ENCODE measurements around the gene PTPRN2. TPM values are rescaled to one million over a fixed set of nuclear protein-coding genes. Genes with fewer than 3 reads are reported as not detected.

PTPRN2 gene
- total RNA-seq, 1 experiment from 2014 or later: 2.1 TPM

DNA sequence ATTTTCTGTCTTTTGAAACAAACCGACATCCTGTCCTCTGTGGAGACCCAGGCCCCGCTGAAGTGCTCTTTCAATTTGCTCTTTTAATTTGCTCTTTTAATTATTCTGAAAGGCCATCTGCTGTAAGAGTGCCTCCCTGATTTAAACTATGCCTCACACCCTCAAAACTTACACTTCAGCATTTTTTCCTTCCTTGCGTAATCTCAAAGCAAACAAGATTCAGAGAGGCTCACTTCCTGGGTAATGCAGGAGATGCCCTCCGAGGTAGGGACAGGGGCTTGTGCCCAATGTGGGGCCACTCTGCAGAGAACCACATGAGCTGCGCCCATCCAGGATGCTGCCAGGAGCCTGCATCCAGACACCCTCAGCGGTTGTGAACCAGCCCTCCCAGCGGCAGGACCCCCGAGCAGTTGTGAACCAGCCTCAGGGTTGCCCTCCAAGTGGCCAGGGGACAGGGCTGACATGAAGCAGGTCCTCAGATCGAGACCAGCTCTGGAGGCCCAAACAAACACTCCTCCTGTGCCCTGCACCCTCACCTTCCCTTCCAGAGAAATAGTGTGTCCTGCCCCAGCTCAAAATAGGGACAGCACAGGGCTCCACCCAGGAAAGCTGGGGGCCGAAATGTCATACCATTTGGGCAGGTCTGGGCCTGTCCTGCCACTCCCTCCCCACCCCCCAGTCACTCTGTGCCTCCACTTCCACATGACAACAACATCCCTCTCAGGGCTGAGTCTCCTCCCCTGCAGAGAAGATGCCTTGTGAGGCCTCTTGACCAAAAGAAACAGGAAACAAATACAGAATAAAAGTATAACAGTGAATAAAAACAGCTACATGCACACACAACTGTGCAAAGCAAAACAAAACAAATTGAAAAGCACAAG, 190.4 kb downstream of the PTPRN2 start:
- Histone ChIP-seq H3K27me3 (ENCODE audit: insufficient read depth, low read length) (no peaks in the 10 kb centered on the region), H3K4me2 (ENCODE audit: low read length) (no peak overlapping the region), H2AFZ (ENCODE audit: low read depth, low read length, poor library complexity, severe bottlenecking) (no peak overlapping the region), H3K4me1 (ENCODE audit: control insufficient read depth in 1 of 2, insufficient read depth in 2 of 2, low read length in 2 of 2) (no peaks in the 10 kb centered on the region), H3K9ac (ENCODE audit: low read length) (no peak overlapping the region), H3K9me3 (ENCODE audit: control insufficient read depth in 1 of 2, insufficient read depth in 1 of 2, low read depth in 1 of 2, low read length in 2 of 2) (peaks cover 0 to 3% of the 10 kb centered on the region in 2 experiments; a peak in 1 of 4 replicates), H3K27ac (ENCODE audit: low read depth, low read length) (no peak overlapping the region), H3K9me2 (ENCODE audit: insufficient read depth) (no peaks in the 10 kb centered on the region), H3K36me3 (ENCODE audit: control insufficient read depth in 1 of 2, insufficient read depth in 2 of 2, low read length in 2 of 2) (no peaks in the 10 kb centered on the region), H3K4me3 (replicated peaks in 1 of 2; ENCODE audit: low read depth in 1 of 2, low read length in 2 of 2) (no peak overlapping the region), H4K20me1 (ENCODE audit: insufficient read depth) (no peaks in the 10 kb centered on the region), H3K79me2 (ENCODE audit: insufficient read depth, low read length) (no peaks in the 10 kb centered on the region)
- ChIA-PET RAD21 (ENCODE audit: low non-redundant PET in 1 of 2, low total read pairs in 2 of 2, uncharacterized antibody in 2 of 2, unreplicated experiment in 2 of 2) (no interaction called here), CTCF (no interaction called here), POLR2A (no interaction called here)
- ATAC-seq (no peak), DNase-seq (ENCODE audit: low read depth, low spot score) (no peak)
- no peak for TF ChIP-seq SRF (IDR thresholded peaks at IDR 0.05; ENCODE audit: low read depth)
- no peak for TF ChIP-seq ZFX (IDR thresholded peaks at IDR 0.05)
- TF ChIP-seq, protein P1, sequence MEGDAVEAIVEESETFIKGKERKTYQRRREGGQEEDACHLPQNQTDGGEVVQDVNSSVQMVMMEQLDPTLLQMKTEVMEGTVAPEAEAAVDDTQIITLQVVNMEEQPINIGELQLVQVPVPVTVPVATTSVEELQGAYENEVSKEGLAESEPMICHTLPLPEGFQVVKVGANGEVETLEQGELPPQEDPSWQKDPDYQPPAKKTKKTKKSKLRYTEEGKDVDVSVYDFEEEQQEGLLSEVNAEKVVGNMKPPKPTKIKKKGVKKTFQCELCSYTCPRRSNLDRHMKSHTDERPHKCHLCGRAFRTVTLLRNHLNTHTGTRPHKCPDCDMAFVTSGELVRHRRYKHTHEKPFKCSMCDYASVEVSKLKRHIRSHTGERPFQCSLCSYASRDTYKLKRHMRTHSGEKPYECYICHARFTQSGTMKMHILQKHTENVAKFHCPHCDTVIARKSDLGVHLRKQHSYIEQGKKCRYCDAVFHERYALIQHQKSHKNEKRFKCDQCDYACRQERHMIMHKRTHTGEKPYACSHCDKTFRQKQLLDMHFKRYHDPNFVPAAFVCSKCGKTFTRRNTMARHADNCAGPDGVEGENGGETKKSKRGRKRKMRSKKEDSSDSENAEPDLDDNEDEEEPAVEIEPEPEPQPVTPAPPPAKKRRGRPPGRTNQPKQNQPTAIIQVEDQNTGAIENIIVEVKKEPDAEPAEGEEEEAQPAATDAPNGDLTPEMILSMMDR (IDR thresholded peaks at IDR 0.05 in 2 of 3, conservative IDR thresholded peaks at IDR 0.05 in 1 of 3; ENCODE audit: borderline replicate concordance in 1 of 3, insufficient read depth in 1 of 3, low read depth in 2 of 3, low read length in 2 of 3): no peak
- no peak for TF ChIP-seq ZNF274 (IDR thresholded peaks at IDR 0.05; ENCODE audit: low read depth, low read length)
- TF ChIP-seq SP1 (IDR thresholded peaks at IDR 0.05; ENCODE audit: low read depth): no peak
- TF ChIP-seq YY1 (IDR thresholded peaks at IDR 0.05; ENCODE audit: extremely low read depth, insufficient replicate concordance, low read depth, low read length): no peak
- no peak for TF ChIP-seq POLR2AphosphoS5 (IDR thresholded peaks at IDR 0.05; ENCODE audit: low read depth, low read length)
- no peak for TF ChIP-seq JUND (IDR thresholded peaks at IDR 0.05)
- TF ChIP-seq CBX3 (IDR thresholded peaks at IDR 0.05; ENCODE audit: low read depth): no peak
- TF ChIP-seq SIN3A (IDR thresholded peaks at IDR 0.05; ENCODE audit: low read depth): no peak
- TF ChIP-seq, protein P2, sequence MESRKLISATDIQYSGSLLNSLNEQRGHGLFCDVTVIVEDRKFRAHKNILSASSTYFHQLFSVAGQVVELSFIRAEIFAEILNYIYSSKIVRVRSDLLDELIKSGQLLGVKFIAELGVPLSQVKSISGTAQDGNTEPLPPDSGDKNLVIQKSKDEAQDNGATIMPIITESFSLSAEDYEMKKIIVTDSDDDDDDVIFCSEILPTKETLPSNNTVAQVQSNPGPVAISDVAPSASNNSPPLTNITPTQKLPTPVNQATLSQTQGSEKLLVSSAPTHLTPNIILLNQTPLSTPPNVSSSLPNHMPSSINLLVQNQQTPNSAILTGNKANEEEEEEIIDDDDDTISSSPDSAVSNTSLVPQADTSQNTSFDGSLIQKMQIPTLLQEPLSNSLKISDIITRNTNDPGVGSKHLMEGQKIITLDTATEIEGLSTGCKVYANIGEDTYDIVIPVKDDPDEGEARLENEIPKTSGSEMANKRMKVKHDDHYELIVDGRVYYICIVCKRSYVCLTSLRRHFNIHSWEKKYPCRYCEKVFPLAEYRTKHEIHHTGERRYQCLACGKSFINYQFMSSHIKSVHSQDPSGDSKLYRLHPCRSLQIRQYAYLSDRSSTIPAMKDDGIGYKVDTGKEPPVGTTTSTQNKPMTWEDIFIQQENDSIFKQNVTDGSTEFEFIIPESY (IDR thresholded peaks at IDR 0.05; ENCODE audit: extremely low read depth, insufficient replicate concordance, low read length): no peak
- TF ChIP-seq RAD21 (IDR thresholded peaks at IDR 0.05; ENCODE audit: low read depth): no peak
- TF ChIP-seq ELF1 (IDR thresholded peaks at IDR 0.05; ENCODE audit: borderline replicate concordance, low read depth): no peak
- TF ChIP-seq FOSL1 (IDR thresholded peaks at IDR 0.05; ENCODE audit: low read depth): no peak
- TF ChIP-seq EZH2 (IDR thresholded peaks at IDR 0.05): no peak
- TF ChIP-seq, protein P3, sequence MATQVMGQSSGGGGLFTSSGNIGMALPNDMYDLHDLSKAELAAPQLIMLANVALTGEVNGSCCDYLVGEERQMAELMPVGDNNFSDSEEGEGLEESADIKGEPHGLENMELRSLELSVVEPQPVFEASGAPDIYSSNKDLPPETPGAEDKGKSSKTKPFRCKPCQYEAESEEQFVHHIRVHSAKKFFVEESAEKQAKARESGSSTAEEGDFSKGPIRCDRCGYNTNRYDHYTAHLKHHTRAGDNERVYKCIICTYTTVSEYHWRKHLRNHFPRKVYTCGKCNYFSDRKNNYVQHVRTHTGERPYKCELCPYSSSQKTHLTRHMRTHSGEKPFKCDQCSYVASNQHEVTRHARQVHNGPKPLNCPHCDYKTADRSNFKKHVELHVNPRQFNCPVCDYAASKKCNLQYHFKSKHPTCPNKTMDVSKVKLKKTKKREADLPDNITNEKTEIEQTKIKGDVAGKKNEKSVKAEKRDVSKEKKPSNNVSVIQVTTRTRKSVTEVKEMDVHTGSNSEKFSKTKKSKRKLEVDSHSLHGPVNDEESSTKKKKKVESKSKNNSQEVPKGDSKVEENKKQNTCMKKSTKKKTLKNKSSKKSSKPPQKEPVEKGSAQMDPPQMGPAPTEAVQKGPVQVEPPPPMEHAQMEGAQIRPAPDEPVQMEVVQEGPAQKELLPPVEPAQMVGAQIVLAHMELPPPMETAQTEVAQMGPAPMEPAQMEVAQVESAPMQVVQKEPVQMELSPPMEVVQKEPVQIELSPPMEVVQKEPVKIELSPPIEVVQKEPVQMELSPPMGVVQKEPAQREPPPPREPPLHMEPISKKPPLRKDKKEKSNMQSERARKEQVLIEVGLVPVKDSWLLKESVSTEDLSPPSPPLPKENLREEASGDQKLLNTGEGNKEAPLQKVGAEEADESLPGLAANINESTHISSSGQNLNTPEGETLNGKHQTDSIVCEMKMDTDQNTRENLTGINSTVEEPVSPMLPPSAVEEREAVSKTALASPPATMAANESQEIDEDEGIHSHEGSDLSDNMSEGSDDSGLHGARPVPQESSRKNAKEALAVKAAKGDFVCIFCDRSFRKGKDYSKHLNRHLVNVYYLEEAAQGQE (IDR thresholded peaks at IDR 0.05; ENCODE audit: low read depth): no peak
- no peak for TF ChIP-seq EZH2phosphoT487 (IDR thresholded peaks at IDR 0.05; ENCODE audit: borderline replicate concordance)
- intact Hi-C loops (cut with micrococcal nuclease): no loop called here
- BruUV-seq (replicated peaks): no TSS peak
